Activated T-helper 9 cell treated with anti-CD3 and anti-CD28 coated beads, Interleukin-2, amount 50 U/mL, for 16 hours (primary cell): ENCODE data around the gene WRAP73.

ENCODE experiments used
- DNase-seq: peaks from one replicate; pipeline ENCODE4 v3.0.0-alpha.2; 2020; ENCODE audit warnings: low read depth

Gene WRAP73

DNA sequence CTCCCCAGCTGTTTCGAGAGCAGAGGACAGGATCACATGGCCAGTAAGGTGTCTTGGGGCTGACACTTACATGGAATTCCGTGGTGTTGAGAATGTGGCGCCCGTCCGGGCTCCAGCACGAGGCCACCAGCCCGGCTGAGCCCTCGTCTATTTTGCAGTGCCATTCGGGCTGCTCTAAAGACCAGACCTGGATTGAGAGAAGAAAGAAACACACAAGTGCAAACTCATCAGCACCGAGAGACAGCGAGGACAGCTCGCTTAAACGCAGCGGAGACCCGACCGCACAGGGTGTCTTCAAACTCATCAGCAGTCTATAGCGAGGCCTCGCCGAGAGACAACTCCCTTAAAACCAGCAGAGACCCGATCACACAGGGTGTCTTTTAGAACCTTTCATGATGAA, 3.3 kb downstream of the WRAP73 start:
- DNase-seq = no peak

DNA sequence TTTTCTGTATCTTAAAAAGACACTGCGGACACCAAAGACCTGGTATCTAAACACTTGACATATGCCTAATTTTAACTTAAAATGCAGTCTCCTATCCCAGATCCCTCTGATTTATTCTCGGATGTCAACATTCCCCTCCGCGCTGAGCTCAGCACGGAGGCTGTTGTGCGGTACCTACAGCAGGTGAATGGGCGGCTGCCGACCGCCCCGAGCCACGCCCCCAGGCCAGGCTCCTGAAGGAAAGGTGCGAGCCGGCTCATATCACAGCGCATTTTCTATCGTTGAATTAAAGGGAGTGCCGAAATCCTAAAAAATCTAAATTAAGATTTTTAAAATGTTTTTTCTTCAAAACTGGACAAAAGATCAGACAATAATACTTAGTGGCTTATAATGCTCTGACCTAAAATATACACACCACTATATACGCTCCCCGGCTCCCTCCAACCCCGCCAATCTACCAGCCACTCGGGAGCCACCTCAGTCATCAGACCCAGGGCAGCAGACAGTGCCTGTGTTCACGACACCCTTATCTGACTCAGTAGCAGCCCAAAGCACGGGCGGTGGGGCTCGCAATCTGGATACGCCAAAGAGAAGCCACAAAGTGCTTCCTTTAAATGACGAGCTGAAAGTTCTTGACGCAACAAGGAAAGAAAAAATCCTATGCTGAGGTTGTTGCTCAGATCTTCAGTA, 4.1 kb downstream of the WRAP73 start:
- DNase-seq = no peak

DNA sequence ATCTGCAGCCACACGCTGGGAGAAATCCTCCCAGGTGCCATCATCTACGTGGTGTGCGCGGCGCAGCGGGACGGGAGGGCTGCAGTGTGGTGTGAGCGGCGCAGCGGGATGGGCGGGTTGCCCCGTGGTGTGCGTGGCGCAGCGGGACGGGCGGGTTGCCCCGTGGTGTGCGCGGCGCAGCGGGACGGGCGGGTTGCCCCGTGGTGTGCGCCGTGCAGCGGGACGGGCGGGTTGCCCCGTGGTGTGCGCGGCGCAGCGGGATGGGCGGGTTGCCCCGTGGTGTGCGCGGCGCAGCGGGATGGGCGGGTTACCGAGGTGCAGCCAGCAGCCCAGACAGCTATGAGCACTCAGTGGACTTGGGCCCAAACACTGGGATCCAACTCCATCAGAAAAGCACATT, 4.7 kb downstream of the WRAP73 start:
- no peak for DNase-seq

DNA sequence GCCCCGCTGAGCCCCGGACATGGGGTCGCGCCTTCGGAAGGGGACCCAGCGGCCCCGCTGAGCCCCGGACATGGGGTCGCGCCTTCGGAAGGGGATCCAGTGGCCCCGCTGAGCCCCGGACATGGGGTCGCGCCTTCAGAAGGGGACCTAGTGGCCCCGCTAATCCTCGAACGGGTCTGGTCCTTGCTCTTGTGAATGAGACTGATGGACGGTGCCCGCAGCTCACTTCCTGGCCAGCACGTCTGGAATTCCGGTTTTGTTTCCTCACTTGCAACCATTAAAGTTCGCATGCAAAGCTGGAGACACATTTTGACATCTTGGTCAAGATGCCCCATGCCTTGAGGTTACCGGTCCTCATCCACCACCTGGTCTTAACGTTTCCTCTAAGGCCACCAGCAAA, 5.6 kb downstream of the WRAP73 start:
- DNase-seq = no peak

DNA sequence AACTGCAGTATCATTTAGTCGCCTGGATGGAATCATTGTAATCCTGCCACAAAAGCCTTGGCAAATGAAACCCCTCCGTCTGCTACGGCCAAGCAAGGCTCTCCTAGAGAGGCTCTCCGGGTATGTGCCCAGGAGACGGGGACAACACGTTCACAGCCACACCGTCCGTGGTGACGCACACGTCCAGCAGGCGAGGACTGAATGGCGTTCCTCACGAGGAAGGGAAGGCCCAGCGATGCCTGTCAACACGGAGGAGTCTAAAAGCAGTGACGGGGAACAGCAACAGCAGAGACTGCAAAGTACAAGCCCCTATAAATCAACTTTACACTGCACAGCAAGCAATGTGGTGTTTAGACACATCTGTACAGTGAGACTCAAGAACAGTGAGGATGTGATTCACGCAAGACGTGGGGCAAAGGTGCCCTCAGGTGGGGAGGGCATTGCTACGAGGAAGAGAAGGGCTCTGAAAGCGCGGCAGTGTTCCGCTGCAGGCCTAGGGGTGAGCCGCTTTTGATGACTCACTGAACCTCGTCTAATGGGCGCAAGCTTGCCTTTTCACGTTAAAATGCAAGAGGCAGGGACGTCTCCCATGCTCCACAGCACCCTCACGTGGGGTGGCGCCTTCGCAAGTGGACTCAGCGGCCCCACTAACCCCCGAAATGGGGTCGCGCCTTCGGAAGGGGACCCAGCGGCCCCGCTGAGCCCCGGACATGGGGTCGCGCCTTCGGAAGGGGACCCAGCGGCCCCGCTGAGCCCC, 6.8 kb downstream of the WRAP73 start:
- DNase-seq = no peak

DNA sequence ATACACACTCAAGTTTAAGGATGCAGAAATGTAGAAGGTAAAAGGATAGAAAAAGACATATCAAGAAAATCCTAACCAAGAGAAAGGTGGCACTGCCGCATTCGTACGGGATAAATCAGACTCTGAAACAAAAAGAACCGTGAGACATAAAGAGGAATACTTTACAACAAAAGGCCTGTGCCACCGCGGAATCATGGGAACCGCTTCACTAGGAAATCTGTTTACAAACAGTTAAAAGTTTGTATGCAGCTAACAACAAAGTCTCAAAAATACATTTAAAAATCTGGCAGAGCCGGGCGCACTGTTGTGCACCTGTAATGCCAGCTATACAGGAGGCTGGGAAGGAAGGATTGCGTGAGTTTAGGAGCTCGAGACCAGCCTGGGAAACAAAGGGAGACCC, 8.1 kb downstream of the WRAP73 start:
- no peak for DNase-seq

DNA sequence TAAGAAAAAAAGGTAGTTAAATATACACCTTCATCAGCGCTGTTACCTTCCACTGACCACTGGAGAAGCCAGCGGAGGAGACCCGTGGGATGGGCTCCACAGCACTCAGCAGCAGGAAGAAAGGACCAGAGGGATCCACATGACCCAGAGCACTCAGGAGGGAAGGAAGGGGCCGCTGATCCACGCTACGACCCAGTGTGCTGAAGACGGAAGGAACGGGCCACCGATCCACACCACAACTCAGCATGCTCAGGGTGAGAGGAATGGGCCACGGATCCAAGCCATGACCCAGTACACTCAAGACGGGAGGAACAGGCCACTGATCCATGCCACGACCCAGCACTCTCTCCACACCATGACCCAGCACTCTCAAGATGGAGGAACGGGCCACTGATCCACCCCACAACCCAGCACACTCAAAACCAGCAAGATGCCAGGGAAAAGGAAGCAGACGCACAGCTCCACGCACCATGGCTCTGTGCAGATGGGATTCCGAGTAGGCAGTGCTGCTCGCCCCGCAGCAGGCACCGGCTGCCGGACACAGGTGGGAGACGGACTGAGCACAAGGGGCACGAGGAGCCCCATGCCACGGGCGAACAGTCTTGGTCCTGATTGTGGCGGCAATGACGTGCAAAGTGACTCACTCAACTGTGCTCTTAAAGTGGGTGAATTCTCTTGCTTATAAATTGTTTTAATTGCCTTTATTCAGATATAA, 8.7 kb downstream of the WRAP73 start:
- DNase-seq = no peak

DNA sequence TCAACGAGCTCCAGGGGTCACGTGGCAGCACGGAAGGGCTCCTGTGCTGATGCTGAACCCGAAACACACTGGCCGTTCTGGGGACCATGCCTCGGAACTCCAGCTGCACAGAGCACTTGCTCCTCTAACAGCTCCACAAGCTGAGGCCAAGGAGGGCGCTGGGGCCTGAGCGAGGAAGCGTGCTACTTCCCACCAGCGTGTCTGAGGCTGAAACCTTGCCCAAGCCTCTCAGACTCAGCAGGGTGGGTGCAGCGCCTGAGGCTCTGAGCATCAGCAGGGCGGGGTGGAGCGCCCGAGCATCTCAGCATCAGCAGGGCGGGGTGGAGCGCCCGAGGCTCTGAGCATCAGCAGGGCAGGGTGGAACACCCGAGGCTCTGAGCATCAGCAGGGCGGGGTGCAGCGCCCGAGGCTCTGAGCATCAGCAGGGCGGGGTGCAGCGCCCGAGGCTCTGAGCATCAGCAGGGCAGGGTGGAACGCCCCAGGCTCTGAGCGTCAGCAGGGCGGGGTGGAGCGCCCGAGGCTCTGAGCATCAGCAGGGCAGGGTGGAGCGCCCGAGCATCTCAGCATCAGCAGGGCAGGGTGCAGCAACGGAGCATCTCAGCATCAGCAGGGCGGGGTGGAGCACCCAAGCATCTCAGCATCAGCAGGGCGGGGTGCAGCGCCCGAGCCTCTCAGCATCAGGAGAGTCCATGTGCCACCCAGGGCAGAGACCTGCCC, 9.6 kb downstream of the WRAP73 start:
- DNase-seq = no peak

DNA sequence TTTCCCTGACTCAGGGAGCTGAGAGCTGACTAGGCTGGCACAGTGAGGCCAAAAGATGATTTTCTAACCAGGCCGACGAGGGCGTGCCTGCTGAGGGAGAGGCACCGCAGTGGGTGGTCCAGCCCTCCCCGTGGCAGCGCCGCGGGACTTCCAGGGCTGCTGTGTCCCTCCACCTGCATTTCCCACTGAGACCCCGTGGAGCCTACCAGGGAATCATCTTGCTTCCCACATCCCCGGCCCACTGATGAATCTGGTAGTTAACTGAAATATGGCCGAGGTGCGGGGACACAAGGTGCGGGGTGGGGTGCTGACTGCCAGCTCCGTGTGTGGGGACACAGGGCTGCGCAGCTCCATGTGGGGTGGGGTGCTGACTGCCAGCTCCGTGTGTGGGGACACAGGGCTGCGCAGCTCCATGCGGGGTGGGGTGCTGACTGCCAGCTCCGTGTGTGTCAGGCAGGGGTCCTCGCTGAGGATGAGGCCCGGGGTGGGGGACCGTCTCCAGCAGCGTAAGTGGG, 10.4 kb downstream of the WRAP73 start:
- DNase-seq = no peak

DNA sequence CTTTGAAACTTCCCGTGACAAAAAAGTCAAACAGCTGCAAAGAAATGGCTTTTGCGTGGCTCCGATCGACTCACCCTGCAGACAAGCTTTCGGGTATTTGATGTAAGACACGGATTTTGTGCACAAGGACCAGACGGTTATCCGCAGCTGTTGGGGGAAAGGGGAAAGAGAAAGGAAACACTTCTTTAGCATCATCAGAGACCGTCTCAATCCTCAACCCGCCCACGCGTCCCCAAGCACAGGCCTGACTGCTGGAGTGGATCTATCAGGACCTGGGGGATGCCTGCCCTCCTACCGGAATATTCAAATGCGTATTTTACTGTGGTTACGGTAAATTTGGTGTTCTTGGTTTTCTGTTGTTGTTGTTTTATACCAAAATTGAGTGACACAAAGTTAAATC, 11.2 kb downstream of the WRAP73 start:
- DNase-seq = no peak

DNA sequence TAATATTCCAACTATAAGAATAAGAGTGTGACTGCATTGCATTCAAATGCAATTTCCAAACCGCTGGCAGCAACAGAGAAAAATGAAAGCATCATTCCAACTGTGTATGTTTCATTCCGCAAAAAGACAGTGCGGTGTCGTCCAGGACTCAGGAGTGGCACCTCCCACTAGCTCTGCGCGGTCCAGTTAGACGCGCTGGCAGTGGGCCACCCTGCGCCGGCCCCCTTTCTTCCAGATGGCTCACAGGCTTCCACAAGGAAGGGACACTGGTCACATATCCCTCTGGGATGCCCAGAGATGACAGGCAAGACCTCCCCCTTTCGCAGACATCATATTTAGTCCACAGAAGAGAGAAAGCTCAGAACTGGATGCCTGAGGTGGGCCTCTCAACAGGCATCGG, 11.9 kb downstream of the WRAP73 start:
- DNase-seq = no peak

DNA sequence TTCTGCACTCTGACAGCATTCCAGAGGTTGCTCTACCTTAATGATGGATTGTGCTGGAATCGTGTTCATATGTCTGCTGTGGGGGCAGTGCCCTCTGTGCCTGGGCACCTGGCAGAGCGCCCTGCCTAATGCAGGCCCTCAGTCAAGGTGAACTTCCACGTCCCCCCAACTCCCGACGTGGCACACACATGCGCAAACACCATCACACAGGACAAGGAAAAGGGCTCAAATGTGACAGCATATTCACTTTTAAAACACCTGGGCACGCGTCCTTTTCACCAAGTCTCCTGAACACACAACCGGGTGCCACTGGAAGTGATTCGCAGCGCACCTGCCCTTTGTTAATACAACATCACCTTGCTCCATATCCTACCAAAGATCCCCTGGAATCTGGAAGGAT, 13.4 kb downstream of the WRAP73 start:
- DNase-seq = no peak

DNA sequence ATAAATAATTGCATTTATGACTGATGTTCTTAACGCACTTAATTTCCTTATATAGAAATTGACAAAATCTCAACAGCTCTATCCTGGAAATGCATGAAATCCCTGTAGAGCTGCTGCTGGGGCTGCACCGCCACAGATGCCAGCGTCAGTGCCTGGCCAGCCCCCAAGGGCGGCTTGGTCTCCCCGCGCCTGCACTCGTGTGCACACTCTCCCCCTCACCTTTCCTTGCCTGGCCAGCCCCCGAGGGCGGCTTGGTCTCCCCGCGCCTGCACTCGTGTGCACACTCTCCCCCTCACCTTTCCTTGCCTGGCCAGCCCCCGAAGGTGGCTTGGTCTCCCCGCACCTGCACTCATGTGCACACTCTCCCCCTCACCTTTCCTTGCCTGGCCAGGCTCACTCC, 13.8 kb downstream of the WRAP73 start:
- no peak for DNase-seq

DNA sequence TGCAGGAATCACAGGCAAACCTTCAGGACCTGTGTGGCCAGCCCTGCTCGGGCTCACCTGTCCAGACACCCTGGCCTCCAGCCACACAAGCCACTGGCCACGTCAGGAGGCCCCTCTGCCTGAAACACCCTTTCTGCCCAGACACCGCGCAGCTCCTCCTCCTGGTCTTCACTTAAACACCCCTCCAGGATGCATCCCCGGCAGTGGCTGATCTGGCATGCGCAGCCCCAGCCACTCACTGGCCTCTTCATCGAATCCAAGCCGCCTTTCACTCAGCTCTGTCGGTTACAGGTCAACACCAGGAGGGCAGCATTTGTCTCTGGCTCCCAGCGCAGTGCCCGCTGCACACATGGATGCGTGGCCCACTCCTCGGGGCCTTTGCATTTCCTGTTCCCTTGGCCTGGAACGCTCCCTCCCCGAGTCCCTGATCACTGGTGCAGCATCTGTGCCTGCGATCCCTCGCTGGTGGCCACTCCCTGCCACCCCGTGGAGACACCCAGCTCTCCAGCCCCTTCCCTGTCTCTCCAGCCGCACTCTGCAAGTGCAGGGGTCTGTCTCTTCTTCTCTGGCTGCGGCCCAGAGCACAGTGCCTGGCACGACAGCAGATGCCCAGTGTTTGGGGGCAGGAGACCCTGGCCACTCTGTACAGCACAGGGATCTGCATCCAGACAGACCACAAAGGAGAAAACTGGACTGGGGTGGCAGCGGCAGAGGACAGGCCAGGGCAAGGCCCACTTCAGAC, 15.7 kb downstream of the WRAP73 start:
- no peak for DNase-seq

DNA sequence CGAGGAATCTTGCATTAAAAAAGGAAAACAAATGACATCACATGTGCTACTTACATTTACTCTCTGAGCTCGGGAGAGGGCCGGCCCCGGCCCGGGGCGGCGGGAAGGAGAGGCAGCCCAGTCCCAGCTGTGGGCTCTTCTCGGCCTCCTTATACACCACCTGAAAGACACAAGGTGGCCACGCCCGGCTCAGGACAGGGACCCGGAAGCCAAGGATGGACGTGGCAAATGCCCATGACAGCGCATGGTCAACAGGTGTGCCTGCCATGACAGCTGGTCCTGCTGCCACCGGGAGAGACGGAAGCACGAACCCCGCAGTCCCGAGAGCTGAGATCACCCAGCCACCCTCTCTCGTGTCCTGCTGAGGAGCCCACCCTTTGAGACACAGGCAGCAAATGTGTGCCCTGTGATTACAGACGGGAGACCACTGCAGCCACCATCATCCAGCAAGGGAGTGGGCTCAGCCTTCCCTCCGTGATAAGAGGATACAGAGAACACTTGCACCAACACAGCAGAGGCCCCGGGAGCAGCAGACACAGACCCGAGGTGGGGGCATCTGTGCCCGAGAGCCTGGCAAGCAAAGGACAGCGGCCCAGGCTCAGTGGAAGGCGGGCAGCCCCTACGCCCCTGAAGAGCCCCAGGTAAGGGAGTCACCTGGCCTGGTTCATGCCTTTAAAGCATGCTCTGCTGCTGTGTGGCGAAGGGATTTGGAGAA, 16.4 kb downstream of the WRAP73 start:
- DNase-seq = no peak

DNA sequence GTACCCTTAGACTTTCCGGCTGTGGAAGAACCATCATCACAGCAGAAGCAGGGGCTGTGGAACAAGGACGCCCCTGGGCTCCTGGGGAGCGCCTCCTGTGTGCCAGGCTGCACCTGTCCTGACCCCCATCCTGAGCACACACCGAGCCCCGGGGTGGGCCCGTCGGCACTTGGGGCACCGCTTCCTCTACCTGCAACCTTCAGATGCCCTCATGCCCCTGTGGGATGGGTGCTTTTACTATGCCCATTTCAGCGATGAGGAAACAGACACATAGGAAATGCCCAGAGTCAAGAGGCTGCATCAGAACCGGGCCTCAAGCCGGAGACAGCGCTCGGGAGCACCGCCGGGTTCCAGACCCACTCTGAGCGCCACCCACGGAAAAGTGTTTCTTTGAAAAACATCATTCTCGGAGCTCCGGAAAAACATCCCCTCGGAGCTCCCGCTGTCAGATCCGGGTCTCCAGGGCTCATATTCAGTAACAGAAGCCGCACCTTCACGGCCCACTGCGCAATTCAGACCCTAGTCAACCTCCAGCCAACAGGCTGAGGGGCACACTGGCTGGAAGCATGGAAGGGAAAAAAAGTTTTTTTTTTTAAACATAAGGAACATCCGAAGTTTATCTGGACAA, 17.1 kb downstream of the WRAP73 start:
- no peak for DNase-seq

DNA sequence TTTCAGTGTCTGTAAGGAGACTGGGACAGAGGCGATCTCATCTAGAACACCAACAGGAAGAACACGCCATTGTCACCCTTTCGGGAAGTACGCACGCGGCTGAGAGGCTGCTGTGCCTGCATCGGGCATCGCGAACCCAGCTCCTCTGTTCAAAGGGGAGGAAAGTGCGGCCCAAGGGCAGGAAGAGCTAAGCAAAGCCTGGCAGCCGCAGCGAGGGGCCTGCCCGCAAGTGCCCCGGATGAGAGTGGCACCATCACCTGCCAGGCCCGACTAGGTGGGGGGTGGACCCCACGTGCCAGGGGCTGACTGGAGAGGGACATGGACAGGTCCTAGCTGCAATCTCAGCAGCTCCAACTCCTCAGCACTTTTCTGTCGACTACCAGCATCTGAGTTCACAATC, 17.6 kb downstream of the WRAP73 start:
- no peak for DNase-seq

DNA sequence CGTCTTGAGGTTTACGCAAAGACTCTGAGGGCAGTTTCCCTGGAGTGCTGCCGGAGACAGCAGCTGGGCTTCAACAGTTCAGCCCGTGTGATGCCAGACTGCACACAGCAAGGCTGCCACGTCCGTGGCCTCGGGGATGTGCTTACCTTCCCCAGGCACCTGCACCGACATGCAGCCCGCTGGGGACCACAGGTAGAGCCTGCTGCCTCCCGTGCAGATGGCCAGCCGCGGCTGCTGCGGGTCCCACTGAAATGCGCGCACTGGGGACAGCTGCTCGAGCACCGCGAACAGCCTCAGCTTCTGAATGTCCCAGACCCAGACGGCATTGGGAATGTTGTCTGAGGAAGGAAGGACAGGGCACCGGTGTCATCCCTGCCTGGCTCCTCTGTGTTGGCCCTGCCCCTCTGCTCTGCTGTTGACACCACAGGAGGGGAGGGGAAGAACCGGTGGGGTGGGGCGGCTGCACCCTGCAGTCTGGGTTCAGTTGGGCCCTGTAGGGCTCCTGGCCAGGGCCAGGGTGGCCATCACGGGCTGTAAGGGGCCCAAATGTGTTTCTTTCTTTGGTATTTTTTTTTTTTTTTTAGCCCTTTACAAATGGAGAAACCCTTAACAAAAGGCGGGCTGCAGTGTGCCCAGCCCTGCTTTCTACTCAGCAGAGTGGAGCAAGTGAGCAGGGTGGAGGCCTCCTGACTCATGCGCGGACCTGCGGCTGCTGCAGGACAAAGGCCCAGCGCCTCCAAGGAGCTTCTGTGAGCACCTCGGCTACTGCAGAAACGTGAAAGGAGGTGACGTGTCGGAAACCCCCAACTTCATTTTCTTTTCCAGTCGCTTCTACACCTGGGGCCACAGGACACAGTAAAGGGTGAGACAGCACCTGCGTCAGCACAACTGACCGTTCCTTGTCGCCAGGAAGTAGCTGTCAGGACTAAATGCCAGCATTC, 18.3 kb downstream of the WRAP73 start:
- no peak for DNase-seq

DNA sequence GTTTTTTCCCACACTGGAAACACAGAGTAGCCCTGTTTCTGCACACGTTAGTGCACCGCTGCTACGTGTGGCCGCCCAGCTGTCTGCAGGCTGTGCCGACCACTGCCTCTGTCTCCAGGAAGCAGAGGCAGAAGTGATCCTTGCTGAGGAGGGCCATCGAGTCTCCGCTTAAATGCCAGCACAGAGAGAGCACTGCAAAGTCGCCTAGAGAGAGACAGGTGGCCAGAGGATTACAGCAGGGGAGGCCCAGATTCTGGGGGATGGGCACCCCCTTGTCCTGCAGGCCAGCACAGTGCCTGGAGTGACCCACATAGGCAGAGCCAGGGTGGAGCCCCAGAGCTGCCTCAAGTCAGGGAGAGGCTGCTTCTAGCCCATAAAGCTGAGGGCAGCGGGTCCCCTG, 19.0 kb downstream of the WRAP73 start:
- no peak for DNase-seq
